GM18520 (cell line): ENCODE data around the gene PEBP1.
"Not testable (repeated sequence)": the region's sequence is repeated elsewhere in the genome, so short reads cannot be mapped to it uniquely, and the experiment has no call there.

ENCODE experiments used
- ATAC-seq: cut with Tn5 transposase; IDR thresholded peaks from one replicate; pipeline ENCODE4 v1.9.1; 2021; ENCODE audit not compliant: unreplicated experiment

The PEBP1 gene

GRCh38 chr12:118129436-118129835 lies 6.5 kb upstream of the PEBP1 start:
- ATAC-seq, result not testable (repeated sequence)

DNA sequence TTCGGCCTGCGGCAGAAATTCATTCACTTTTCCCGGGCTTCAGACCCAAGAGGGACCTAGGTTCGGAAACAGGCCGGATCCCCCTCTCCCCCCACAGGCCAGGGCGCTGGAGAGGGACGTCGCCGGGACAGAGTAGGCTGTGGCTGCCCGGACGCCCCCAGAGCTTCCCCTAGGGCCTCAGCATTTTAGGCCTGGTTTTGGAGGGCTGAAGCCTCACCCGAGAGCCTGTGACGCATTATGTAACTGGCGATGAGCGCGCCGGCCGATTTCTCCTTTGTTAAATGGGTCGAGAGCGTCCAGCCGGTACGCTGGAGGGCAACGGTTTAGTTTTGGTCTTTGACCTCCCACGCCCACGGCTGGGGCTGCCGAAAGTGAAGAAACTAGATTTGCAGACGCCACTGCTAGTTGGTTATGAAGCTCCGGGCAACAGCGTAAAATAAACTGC lies 657 bp downstream of the PEBP1 start:
- no peak for ATAC-seq

DNA sequence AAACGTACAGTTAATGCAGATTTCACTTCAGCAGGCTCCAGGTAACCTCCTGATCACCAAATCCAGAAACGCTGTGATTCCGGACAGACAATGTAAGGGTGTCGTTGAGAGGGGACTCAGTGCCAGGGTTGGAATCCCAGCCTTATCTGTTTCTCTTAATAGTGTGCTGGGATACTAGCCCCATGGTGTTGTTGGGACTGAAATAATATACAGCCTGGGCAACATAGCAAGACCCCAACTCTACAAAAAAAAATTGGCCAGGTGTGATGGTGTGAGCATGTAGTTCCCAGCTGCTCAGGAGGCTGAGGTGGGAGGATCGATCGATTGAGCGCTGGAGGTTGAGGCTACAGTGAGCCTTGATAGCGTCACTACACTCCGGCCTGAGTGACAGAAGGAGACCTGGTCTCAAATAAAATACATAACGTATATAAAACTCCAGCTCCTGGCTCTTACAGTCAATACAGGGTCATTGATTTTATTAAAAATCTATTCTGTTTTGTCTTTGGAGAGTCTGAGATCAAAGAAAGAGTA lies 1.3 kb downstream of the PEBP1 start:
- ATAC-seq, result no peak

DNA sequence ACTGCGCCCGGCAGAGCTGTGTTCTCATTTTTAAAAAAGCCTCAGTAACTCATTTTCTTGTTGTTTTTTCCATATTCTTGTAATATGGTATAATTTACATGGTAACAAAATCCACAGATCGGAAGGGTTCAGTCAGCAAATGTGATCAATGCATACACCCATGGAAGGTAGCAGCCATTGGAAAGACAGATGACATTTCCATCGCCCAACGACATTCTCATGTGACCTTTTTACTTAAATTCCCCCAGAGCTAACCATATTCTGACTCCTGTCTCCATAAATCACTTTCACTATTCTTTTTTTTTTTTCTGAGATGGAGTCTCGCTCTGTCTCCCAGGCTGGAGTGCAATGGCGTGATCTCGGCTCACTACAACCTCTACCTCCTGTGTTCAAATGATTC lies 4.9 kb downstream of the PEBP1 start:
- no peak for ATAC-seq

- ATAC-seq, result no peak
Measured at GRCh38 chr12:118144499-118144898, 8.6 kb downstream of the PEBP1 start.

DNA sequence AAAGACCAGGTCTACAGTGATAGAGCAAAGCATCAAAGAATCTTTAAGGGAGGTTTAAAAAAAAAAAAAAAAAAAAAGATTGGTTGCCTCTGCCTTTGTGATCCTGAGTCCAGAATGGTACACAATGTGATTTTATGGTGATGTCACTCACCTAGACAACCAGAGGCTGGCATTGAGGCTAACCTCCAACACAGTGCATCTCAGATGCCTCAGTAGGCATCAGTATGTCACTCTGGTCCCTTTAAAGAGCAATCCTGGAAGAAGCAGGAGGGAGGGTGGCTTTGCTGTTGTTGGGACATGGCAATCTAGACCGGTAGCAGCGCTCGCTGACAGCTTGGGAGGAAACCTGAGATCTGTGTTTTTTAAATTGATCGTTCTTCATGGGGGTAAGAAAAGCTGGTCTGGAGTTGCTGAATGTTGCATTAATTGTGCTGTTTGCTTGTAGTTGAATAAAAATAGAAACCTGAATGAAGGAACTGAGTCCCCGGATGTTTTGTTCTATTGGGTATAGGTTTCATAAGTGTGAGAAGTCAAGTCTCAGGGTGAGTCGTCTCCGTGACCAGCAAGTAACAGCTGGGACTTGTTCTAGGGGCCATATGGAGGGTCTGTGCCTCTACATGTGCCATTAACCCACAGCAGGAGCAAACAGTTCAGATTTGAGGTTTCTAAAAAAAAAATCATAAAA lies 9.3 kb downstream of the PEBP1 start:
- no peak for ATAC-seq

GRCh38 chr12:118145798-118146156 lies 9.9 kb downstream of the PEBP1 start:
- no peak for ATAC-seq

DNA sequence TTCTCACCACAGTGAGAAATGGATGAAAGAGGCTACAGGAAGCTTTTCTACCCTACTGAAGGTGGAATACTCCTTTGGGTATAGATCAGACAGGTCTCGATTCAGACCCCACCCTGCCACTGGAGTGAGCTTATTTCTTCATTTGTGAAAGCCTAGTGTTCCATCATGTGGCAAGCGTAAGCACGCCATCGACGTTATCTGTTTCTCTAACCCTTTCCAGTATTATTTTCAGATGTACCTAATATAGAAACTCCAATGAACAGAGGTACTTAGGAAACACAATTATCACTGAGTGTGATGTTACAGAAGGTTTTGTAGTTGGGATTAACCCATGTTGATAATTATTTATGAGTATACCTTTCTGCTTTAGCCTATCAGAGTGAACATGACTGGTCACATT lies 12.4 kb downstream of the PEBP1 start:
- no peak for ATAC-seq

DNA sequence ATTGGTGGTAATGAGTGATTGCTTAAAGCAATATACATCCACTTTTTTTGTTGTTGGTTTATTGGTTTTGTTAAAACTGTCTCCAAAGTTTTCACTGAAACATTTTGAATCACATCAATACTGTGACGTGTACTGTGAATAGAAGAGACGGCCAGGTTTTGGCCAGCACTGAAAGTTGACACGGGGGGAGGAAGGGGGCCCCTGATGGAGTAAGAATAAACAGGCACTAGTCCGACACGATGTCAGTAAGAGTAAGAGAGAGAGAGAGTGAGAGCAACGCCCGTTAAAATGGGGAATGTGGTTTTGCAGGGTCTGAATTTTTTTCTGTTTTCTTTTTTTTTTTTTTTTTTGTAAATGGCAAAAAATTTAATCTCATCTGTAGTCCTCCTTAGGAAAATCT lies 14.7 kb downstream of the PEBP1 start:
- no peak for ATAC-seq

- ATAC-seq, result no peak
Measured at GRCh38 chr12:118151755-118152154, 15.8 kb downstream of the PEBP1 start.

DNA sequence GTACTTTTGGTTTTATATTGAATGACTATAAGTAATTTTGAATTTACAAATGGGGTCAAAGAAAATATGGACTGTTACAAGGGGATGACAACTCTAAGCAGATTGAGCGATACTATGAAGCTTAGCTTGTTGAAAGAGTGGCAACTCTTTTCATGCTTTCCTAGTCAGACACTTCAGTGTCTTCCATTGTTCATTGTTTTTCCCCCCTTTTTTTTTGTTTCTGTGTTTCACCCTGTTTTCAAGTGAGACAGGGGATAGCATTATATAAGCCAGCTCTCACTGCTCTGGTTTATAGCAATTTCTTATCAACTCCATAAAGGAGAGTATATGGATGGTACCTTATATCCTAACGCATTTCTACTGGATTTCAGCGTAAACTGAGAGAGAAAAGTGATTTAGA lies 24.6 kb downstream of the PEBP1 start:
- no peak for ATAC-seq

DNA sequence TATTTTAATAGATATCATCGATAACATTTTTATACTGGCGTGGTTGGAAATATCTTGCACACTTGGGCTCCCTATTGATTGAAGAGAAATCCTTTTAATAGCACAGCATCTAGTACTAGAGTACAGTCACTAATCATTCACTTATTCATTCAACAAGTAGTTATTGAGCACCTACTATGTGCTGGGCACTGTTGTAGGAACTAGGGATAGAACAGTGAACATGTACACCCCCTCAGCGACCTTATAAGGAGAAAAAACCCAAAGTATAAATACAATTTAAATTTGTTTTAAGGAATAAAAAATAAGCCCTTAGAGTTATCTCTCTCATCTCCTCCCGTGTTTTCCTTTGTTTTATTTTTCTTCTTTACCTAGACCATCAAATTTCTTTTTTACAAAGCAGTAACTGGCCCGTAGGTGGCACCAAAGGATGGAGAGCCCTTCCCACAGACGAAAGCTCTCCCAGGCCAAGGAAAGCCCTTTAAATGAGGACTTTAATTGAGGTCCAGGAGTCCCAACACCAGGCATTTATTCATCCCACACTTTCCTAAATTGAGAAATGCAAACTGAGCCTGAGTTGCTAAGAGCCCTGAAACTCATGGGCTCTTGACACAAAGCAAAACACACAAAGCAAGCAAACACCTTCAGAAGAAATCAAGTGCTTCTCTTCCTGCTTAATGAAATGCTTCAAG lies 29.0 kb downstream of the PEBP1 start:
- no peak for ATAC-seq

DNA sequence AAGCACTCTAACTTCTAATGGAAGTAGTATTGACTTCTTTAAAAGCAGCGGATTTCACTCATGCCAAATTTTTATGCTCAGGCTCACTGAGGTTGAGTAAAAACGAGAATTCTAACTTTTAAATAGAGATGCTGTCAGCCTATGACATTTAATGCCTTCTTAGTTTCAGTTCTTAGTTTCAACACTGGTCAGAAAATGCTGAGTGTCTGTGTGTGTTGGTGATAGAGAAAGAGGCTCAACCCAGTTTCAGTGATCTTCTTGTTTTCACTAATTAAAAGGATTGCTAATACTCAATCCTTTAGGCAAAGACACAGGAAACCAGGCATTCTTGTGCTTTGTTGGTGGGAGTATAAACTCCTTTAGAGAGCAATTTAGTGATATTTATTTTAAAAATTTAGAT lies 31.0 kb downstream of the PEBP1 start:
- peak; percentile 98 for ATAC-seq

DNA sequence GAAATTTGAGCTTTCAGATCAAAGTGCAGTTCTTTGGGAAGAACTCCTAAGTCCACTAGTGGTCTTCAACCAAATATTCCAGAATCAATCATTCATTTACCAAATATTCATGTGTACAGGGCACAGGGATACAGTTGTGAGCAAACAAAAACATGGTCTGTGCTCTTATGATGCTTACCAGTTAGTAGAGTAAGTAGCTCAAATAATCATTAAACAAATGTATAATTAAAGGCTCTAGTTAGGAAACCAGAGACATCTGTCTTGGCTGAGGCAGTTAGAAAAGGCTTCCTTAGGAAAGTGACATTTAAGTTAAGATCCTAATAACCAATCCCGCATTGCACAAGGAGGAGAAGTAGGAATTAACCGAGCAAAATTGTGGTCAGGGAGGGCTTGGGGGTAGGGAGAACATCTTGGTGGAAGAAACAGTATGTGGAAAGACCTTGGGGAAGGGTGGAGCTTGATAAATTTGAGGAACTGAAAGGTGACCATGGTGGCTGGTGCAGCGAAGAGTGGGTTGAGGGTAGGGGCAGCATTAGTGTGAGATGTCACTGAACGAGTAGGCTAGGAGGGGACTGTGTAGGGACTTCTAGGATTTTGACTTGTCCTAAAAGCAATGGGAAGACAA lies 40.0 kb downstream of the PEBP1 start:
- ATAC-seq, result no peak

DNA sequence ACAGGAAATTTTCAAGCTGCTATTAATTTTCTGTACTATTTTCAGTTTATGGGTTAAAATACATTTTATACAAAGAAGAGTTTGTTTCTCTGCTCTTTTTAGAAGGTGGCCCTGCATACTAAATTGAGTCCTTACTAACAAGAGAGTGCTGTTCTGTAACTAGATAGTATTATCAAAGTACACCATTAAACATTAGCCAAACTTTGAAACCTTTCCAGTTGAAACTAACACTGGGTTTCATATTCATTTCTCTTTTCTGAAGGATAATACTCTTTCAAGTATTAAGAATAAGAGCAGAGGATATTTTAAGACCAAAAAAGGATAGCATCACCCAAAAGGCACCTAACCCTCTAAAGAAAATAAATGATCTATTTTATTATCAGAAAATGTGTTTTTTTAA lies 47.2 kb downstream of the PEBP1 start:
- no peak for ATAC-seq

DNA sequence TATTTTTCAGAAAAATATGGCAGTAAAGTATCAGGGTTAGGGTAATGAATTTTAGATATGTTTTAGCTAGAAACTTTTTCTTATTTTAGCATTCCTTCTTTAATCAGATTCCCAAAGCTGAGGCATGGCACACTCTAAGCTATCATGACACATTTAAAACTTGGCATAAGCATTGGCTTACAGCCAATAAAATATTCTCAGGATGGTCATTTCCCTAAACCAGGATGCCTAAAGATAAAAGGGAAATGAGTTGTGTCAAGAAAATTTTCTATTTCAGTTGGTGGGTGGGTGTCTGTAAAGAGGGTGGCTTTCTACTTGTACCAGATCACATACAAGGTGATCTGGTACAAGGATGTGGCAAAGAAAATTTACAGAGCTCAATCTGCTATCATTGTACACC lies 47.8 kb downstream of the PEBP1 start:
- no peak for ATAC-seq

- no peak for ATAC-seq
Measured at GRCh38 chr12:118185602-118186397, 49.9 kb downstream of the PEBP1 start.

DNA sequence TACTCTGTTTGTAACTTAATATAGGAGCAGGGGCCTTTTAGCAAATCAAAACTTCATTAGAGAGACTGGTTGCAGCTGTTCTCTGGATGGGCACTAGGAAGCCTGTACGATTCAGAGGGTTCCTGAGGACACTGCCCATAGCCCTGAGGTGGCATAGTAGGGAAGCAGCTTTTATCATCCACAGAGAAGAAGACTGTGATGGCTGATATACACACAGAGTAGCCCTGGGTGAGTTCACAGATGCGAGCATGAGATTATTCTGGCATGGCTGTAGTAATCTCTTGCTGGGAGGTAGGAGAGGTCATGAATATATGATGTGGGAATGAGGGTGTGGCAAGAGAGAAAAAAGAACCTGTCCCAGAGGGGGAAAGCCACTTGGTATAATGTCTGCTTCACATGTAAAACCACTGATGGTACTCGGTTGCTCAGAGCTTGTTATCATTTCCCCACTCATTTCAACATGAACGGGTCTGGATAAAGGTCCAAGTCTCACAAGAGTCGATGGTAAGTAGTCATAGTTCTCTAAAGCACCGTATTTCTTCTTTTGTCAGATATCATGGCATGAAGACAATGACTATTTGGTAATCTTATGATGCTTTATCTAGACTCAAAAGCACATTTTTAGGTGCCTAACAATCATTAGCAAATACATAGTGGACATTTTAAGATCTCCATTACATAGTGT lies 52.0 kb downstream of the PEBP1 start:
- ATAC-seq, result no peak

- no peak for ATAC-seq
Measured at GRCh38 chr12:118188690-118189371, 52.9 kb downstream of the PEBP1 start.

DNA sequence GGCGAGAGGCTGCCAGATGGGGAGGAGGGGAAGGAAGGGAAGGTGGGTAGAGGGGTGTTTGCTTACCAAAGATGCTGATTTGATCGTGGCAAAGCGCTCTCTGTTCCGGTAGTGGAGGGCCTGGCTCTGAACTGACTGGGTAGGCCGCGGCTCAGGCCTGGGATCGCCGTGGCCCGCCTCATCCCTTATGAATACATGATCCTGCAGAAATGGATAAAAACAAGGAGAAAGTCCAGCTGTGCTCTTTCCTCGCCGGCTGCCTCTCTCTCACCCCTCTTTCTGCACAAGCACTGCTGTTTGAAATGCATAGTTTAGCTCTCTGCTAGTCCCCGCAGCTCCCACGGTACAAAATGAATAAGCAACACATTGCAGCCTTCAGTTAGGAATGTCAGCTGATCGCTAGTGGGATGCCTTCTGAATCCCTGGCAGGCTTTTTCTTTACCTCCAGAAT lies 53.8 kb downstream of the PEBP1 start:
- no peak for ATAC-seq
